NOMO-1 (cell line): Measurements from ENCODE around the gene SPP1.
A peak's percentile ranks its signal among the peaks of the same experiment; 100 is the strongest.
"Not testable (repeated sequence)": the region's sequence is repeated elsewhere in the genome, so short reads cannot be mapped to it uniquely, and the experiment has no call there.

Experiments
- DNase-seq, 2 experiments: peaks; one replicate each; lab custom pipeline; 2025; ENCODE audit not compliant: unreplicated experiment in 2 of 2; lab: John Stamatoyannopoulos, UW

Gene SPP1

GRCh38 chr4:87975466-87975865 lies at the start of gene SPP1:
TSS of gene SPP1 (plus strand) at chr4:87975714. CDS start at chr4:87976896, 1,182 bp downstream.
- DNase-seq: peak; percentile 77 to 82

- DNase-seq: no peak
Observed at GRCh38 chr4:87926554-87927098, 48.9 kb upstream of the SPP1 start.

- DNase-seq: no peak
Observed at GRCh38 chr4:87930629-87931028, 44.9 kb upstream of the SPP1 start.

GRCh38 chr4:87931932-87932331 lies 43.6 kb upstream of the SPP1 start:
- DNase-seq: no peak

- DNase-seq: no peak
Observed at GRCh38 chr4:87932718-87933141, 42.8 kb upstream of the SPP1 start.

GRCh38 chr4:87933337-87933736 lies 42.2 kb upstream of the SPP1 start:
- no peak for DNase-seq

GRCh38 chr4:87934157-87934704 lies 41.3 kb upstream of the SPP1 start:
- DNase-seq: no peak

- no peak for DNase-seq
Observed at GRCh38 chr4:87934973-87935372, 40.5 kb upstream of the SPP1 start.

GRCh38 chr4:87935954-87936353 lies 39.6 kb upstream of the SPP1 start:
- DNase-seq: not testable (repeated sequence)

GRCh38 chr4:87937523-87937922 lies 38.0 kb upstream of the SPP1 start:
- DNase-seq: no peak

- DNase-seq: no peak
Observed at GRCh38 chr4:87938746-87939145, 36.8 kb upstream of the SPP1 start.

- peak in 1 of 2 experiments; percentile 25 for DNase-seq
Observed at GRCh38 chr4:87939978-87940690, 35.4 kb upstream of the SPP1 start.

- not testable (repeated sequence) for DNase-seq
Observed at GRCh38 chr4:87940809-87941208, 34.7 kb upstream of the SPP1 start.

- no peak for DNase-seq
Observed at GRCh38 chr4:87941537-87942392, 33.7 kb upstream of the SPP1 start.

- no peak for DNase-seq
Observed at GRCh38 chr4:87943660-87944149, 31.8 kb upstream of the SPP1 start.

- no peak for DNase-seq
Observed at GRCh38 chr4:87944967-87945366, 30.5 kb upstream of the SPP1 start.

- no peak for DNase-seq
Observed at GRCh38 chr4:87946766-87947165, 28.7 kb upstream of the SPP1 start.

GRCh38 chr4:87947381-87948160 lies 27.9 kb upstream of the SPP1 start:
- no peak for DNase-seq

- no peak for DNase-seq
Observed at GRCh38 chr4:87949961-87950360, 25.6 kb upstream of the SPP1 start.

GRCh38 chr4:87950493-87950892 lies 25.0 kb upstream of the SPP1 start:
- DNase-seq: no peak
